ENCODE measurements around the gene TRIM60. TPM values are rescaled to one million over a fixed set of nuclear protein-coding genes. Genes with fewer than 3 reads are reported as not detected.
"Not testable (repeated sequence)": the region's sequence is repeated elsewhere in the genome, so short reads cannot be mapped to it uniquely, and the experiment has no call there.

The TRIM60 gene
- total RNA-seq, 1 donor from 2014 or later = not detected

GRCh38 chr4:165058666-165059065, 26.9 kb downstream of the TRIM60 start:
- Mint-ChIP-seq H3K36me3 (ENCODE audit: insufficient read depth) (no peaks in the 10 kb centered on the region), H3K27ac (no peak overlapping the region), H3K27me3 (no peaks in the 10 kb centered on the region), H3K9me3 (ENCODE audit: low read depth) (no peaks in the 10 kb centered on the region), H3K4me1 (ENCODE audit: low read depth) (no peaks in the 10 kb centered on the region), H3K4me3 (ENCODE audit: low read depth) (no peak overlapping the region)
- no peak for DNase-seq (ENCODE audit: low spot score, unreplicated experiment)
- no peak for TF ChIP-seq CTCF (IDR thresholded peaks at IDR 0.05; ENCODE audit: unreplicated experiment)

- TF ChIP-seq CTCF (IDR thresholded peaks at IDR 0.05; ENCODE audit: unreplicated experiment) = no peak
- Mint-ChIP-seq H3K9me3 (ENCODE audit: low read depth) (no peaks in the 10 kb centered on the region), H3K4me3 (ENCODE audit: low read depth) (no peak overlapping the region), H3K27me3 (no peaks in the 10 kb centered on the region), H3K4me1 (ENCODE audit: low read depth) (no peaks in the 10 kb centered on the region), H3K27ac (no peak overlapping the region), H3K36me3 (ENCODE audit: insufficient read depth) (no peaks in the 10 kb centered on the region)
- DNase-seq (ENCODE audit: low spot score, unreplicated experiment) = no peak
These were observed 27.6 kb downstream of the TRIM60 start for GRCh38 chr4:165059386-165059785.

- peak; percentile 45 for TF ChIP-seq CTCF (IDR thresholded peaks at IDR 0.05; ENCODE audit: unreplicated experiment)
- Mint-ChIP-seq H3K4me1 (ENCODE audit: low read depth) (no peaks in the 10 kb centered on the region), H3K27me3 (no peaks in the 10 kb centered on the region), H3K36me3 (ENCODE audit: insufficient read depth) (no peaks in the 10 kb centered on the region), H3K4me3 (ENCODE audit: low read depth) (no peak overlapping the region), H3K9me3 (ENCODE audit: low read depth) (no peaks in the 10 kb centered on the region), H3K27ac (no peak overlapping the region)
- DNase-seq (ENCODE audit: low spot score, unreplicated experiment) = no peak
These were observed 29.1 kb downstream of the TRIM60 start for GRCh38 chr4:165060938-165061337.

GRCh38 chr4:165070560-165070959, 38.8 kb downstream of the TRIM60 start:
- Mint-ChIP-seq H3K36me3 (ENCODE audit: insufficient read depth) (peaks cover 2% of the 10 kb centered on the region), H3K27ac (peak overlapping the region; percentile 57), H3K4me1 (ENCODE audit: low read depth) (peaks cover 17% of the 10 kb centered on the region), H3K27me3 (no peaks in the 10 kb centered on the region), H3K4me3 (ENCODE audit: low read depth) (no peak overlapping the region), H3K9me3 (ENCODE audit: low read depth) (no peaks in the 10 kb centered on the region)
- no peak for DNase-seq (ENCODE audit: low spot score, unreplicated experiment)
- TF ChIP-seq CTCF (IDR thresholded peaks at IDR 0.05; ENCODE audit: unreplicated experiment) = no peak

- not testable (repeated sequence) for DNase-seq (ENCODE audit: low spot score, unreplicated experiment); H3K27me3 Mint-ChIP-seq; H3K36me3 Mint-ChIP-seq (ENCODE audit: insufficient read depth); H3K4me3 Mint-ChIP-seq (ENCODE audit: low read depth); H3K9me3 Mint-ChIP-seq (ENCODE audit: low read depth)
- Mint-ChIP-seq H3K4me1 (ENCODE audit: low read depth) (peaks cover 17% of the 10 kb centered on the region), H3K27ac (peak overlapping the region; percentile 67)
These were observed 41.5 kb downstream of the TRIM60 start for GRCh38 chr4:165073346-165073745.

GRCh38 chr4:165077034-165077578, 45.3 kb downstream of the TRIM60 start:
- no peak for DNase-seq (ENCODE audit: low spot score, unreplicated experiment)
- peaks cover 16% of the 10 kb centered on the region for H3K4me1 Mint-ChIP-seq (ENCODE audit: low read depth)
- peaks cover 15% of the 10 kb centered on the region for H3K36me3 Mint-ChIP-seq (ENCODE audit: insufficient read depth)
- H3K27ac Mint-ChIP-seq = no peak overlapping the region
- no peak overlapping the region for H3K4me3 Mint-ChIP-seq (ENCODE audit: low read depth)
- H3K9me3 Mint-ChIP-seq (ENCODE audit: low read depth) = no peaks in the 10 kb centered on the region
- H3K27me3 Mint-ChIP-seq = no peaks in the 10 kb centered on the region
- no peak for TF ChIP-seq CTCF (IDR thresholded peaks at IDR 0.05; ENCODE audit: unreplicated experiment)

All from progenitor cell of endocrine pancreas (in vitro differentiated cells).